Body of pancreas (tissue), 4 donors: ENCODE results near the gene CC2D2B.

Experiments
- CTCF ChIP-seq, 7 experiments: fragments of 450-650 bp in 4 of 7; fragments of 200-600 bp in 3 of 7; sonication (generic) in 3 of 7; IDR thresholded peaks; one replicate each; pipeline ENCODE4 v1.5.1; 2016 to 2019; ENCODE audit warnings: antibody characterized with exemption in 7 of 7
- POLR2A ChIP-seq, 3 donors: fragments of 450-650 bp; IDR thresholded peaks; one replicate each; pipeline ENCODE4 v1.6.1; 2016; ENCODE audit warnings: antibody characterized with exemption in 3 of 3, mild to moderate bottlenecking in 2 of 3

GRCh38 chr10:96013956-96014355, 106.2 kb downstream of the CC2D2B start:
- no peak for TF ChIP-seq CTCF (IDR thresholded peaks at IDR 0.05)
- TF ChIP-seq POLR2A (IDR thresholded peaks at IDR 0.05): no peak
